ENCODE results near the gene HSPE1. TPM values are rescaled to one million over a fixed set of nuclear protein-coding genes. Genes with fewer than 3 reads are reported as not detected.

Gene HSPE1
- total RNA-seq, 4 donors from 2014 or later = 80.9 to 217 (median 138) TPM

Small RNA genes within 50 kb of the gene (small RNA-seq; reads per million reads assigned to genes)
- gene AC020550.1 = 0 reads per million in 4 donors

Other genes starting within 250 kb of the HSPE1 start
- 10 to 100 TPM in 2 of 4 donors, 1 to 10 TPM in 2; 4.5 to 54.0 (median 11.4) TPM for gene ANKRD44, start 189.6 kb upstream of the HSPE1 start, total RNA-seq
- gene SF3B1, start 65.4 kb upstream of the HSPE1 start, total RNA-seq = 100 to 1,000 TPM; 113 to 259 (median 149) TPM
- 10 to 100 TPM; 15.9 to 26.3 (median 22.7) TPM for gene COQ10B, start 46.8 kb upstream of the HSPE1 start, total RNA-seq
- gene HSPD1, start 539 bp upstream of the HSPE1 start, total RNA-seq = 100 to 1,000 TPM; 101 to 226 (median 177) TPM
- 10 to 100 TPM; 30.7 to 47.1 (median 38.5) TPM for gene MOB4, start 15.7 kb downstream of the HSPE1 start, total RNA-seq
- gene RFTN2, start 175.2 kb downstream of the HSPE1 start, total RNA-seq = 1 to 10 TPM in 3 of 4 donors, not detected in 1; 1.4 to 7.4 (median 2.7) TPM
- gene MARS2, start 205.0 kb downstream of the HSPE1 start, total RNA-seq = 10 to 100 TPM in 3 of 4 donors, 1 to 10 TPM in 1; 9.9 to 14.5 (median 12.3) TPM

Data from esophagus squamous epithelium (tissue), 4 donors.